HCT116 (cell line): ENCODE measurements around the gene DDX39A. TPM values are rescaled to one million over a fixed set of nuclear protein-coding genes. Genes with fewer than 3 reads are reported as not detected.

ENCODE experiments used
- ATAC-seq: fragments of 200-7000 bp; cut with Tn5 transposase; 2 replicates; pipeline ENCODE4 v1.9.1; 2020; ENCODE audit warnings: mild to moderate bottlenecking, moderate library complexity
- BruUV-seq: library from RNA; stranded (reverse); fragments of 400-500 nt; replicated peaks from 2 replicates; lab custom pipeline; 2021; lab: Mats Ljungman, UMichigan
- CTCF ChIA-PET: fragments of 300-600 bp; sonication (Branson Sonifier 250); formaldehyde crosslinking; loops from one replicate; lab custom pipeline; 2021; ENCODE audit warnings: antibody characterized with exemption; lab: Charles Lee
- POLR2A ChIA-PET: fragments of 300-600, 350-600 bp; sonication (Branson Sonifier 250); formaldehyde crosslinking; loops from one replicate; lab custom pipeline; 2021; ENCODE audit warnings: antibody characterized with exemption; lab: Charles Lee
- RAD21 ChIA-PET, 2 experiments: fragments of 300-600 bp; sonication (Branson Sonifier 250); formaldehyde crosslinking; loops; one replicate each; lab custom pipeline; 2023; ENCODE audit warnings: low total read pairs in 2 of 2; ENCODE audit not compliant: uncharacterized antibody in 2 of 2, unreplicated experiment in 2 of 2, low non-redundant PET in 1 of 2; lab: Charles Lee
- DNase-seq: peaks from one replicate; pipeline ENCODE4 v3.0.0-alpha.2; 2010; ENCODE audit warnings: low read depth, low spot score
- H2AFZ ChIP-seq: fragments of 200-600 bp; shearing (Covaris generic), sonication (generic); 2 replicates; pipeline ENCODE4 v1.6.1; 2017; ENCODE audit warnings: low read depth, mixed run types, mixed read lengths, antibody characterized with exemption, low read length; ENCODE audit not compliant: poor library complexity, severe bottlenecking
- H3K27ac ChIP-seq: 2 replicates; pipeline ENCODE4 v1.5.1; 2012; ENCODE audit warnings: low read depth, low read length
- H3K27me3 ChIP-seq: fragments of 200-600 bp; sonication (generic); 2 replicates; pipeline ENCODE4 v1.6.1; 2016; ENCODE audit warnings: mixed run types, low read length, mixed read lengths; ENCODE audit not compliant: insufficient read depth
- H3K36me3 ChIP-seq, 2 experiments: fragments of 200-500 bp in 1 of 2; fragments of 200-600 bp in 1 of 2; sonication (Bioruptor generic) in 1 of 2; sonication (generic) in 1 of 2; 2 replicates each; pipeline versions ENCODE4 v1.5.1 to v1.6.1; 2014 to 2016; ENCODE audit warnings: low read length in 2 of 2, inconsistent platforms in 1 of 2, mixed read lengths in 1 of 2, mixed run types in 1 of 2; ENCODE audit not compliant: insufficient read depth in 2 of 2, control insufficient read depth in 1 of 2
- H3K4me1 ChIP-seq, 2 experiments: fragments of 200-600 bp in 1 of 2; sonication (generic) in 1 of 2; 2 replicates each; pipeline versions ENCODE4 v1.5.1 to v1.6.1; 2012 to 2017; ENCODE audit warnings: low read length in 2 of 2, inconsistent platforms in 1 of 2, mild to moderate bottlenecking in 1 of 2, mixed read lengths in 1 of 2, mixed run types in 1 of 2, moderate library complexity in 1 of 2; ENCODE audit not compliant: insufficient read depth in 2 of 2, control insufficient read depth in 1 of 2
- H3K4me2 ChIP-seq: fragments of 200-600 bp; sonication (generic); 2 replicates; pipeline ENCODE4 v1.6.1; 2017; ENCODE audit warnings: mixed run types, low read length, mixed read lengths
- H3K4me3 ChIP-seq, 2 experiments: fragments of 200-600 bp in 1 of 2; sonication (generic) in 1 of 2; replicated peaks in 1 of 2; 2 replicates each; pipeline ENCODE4 v1.5.1; 2011 to 2016; ENCODE audit warnings: low read length in 2 of 2, control low read depth in 1 of 2, low read depth in 1 of 2, mild to moderate bottlenecking in 1 of 2, mixed read lengths in 1 of 2, mixed run types in 1 of 2
- H3K79me2 ChIP-seq: fragments of 200-600 bp; sonication (generic); 2 replicates; pipeline ENCODE4 v1.6.1; 2017; ENCODE audit warnings: mild to moderate bottlenecking, mixed run types, low read length, moderate library complexity, mixed read lengths; ENCODE audit not compliant: insufficient read depth
- H3K9ac ChIP-seq: fragments of 200-600 bp; sonication (generic); 2 replicates; pipeline ENCODE4 v1.6.1; 2016; ENCODE audit warnings: low read length, mixed read lengths
- H3K9me2 ChIP-seq: fragments of 200-600 bp; sonication (generic), shearing (Covaris generic); 2 replicates; pipeline ENCODE4 v1.6.1; 2017; ENCODE audit warnings: mixed run types, mild to moderate bottlenecking, moderate library complexity; ENCODE audit not compliant: insufficient read depth
- H3K9me3 ChIP-seq, 2 experiments: fragments of 200-500 bp in 1 of 2; fragments of 200-600 bp in 1 of 2; sonication (Bioruptor generic) in 1 of 2; sonication (generic) in 1 of 2; 2 replicates each; pipeline ENCODE4 v1.6.1; 2014 to 2017; ENCODE audit warnings: low read length in 2 of 2, mixed read lengths in 2 of 2, inconsistent platforms in 1 of 2, low read depth in 1 of 2, mild to moderate bottlenecking in 1 of 2, mixed run types in 1 of 2, moderate library complexity in 1 of 2; ENCODE audit not compliant: control insufficient read depth in 1 of 2, insufficient read depth in 1 of 2
- H4K20me1 ChIP-seq: fragments of 200-600 bp; sonication (generic), shearing (Covaris generic); 2 replicates; pipeline ENCODE4 v1.6.1; 2017; ENCODE audit warnings: mixed run types, mild to moderate bottlenecking, moderate library complexity; ENCODE audit not compliant: insufficient read depth
- CEBPB ChIP-seq: IDR thresholded peaks from 2 replicates; pipeline ENCODE4 v1.6.1; 2012; ENCODE audit warnings: low read depth
- EGR1 ChIP-seq: IDR thresholded peaks from 2 replicates; pipeline ENCODE4 v1.6.1; 2012; ENCODE audit warnings: low read depth
- ELF1 ChIP-seq: IDR thresholded peaks from 2 replicates; pipeline ENCODE4 v1.6.1; 2012; ENCODE audit warnings: low read depth, borderline replicate concordance
- EZH2 ChIP-seq: fragments of 200-600 bp; sonication (generic); IDR thresholded peaks from 2 replicates; pipeline ENCODE4 v1.6.1; 2017; ENCODE audit warnings: antibody characterized with exemption, mixed run types
- EZH2phosphoT487 ChIP-seq: fragments of 200-600 bp; IDR thresholded peaks from 2 replicates; pipeline ENCODE4 v1.6.1; 2018; ENCODE audit warnings: antibody characterized with exemption, borderline replicate concordance
- FOSL1 ChIP-seq: IDR thresholded peaks from 2 replicates; pipeline ENCODE4 v1.6.1; 2012; ENCODE audit warnings: low read depth
- JUND ChIP-seq: IDR thresholded peaks from 2 replicates; pipeline ENCODE4 v1.6.1; 2012
- POLR2A ChIP-seq: IDR thresholded peaks from 2 replicates; pipeline ENCODE4 v1.7.0; 2011; ENCODE audit warnings: borderline replicate concordance; ENCODE audit not compliant: insufficient read depth, insufficient read length; ENCODE audit errors: extremely low read depth
- POLR2AphosphoS5 ChIP-seq: IDR thresholded peaks from 2 replicates; pipeline ENCODE4 v1.6.1; 2011; ENCODE audit warnings: mild to moderate bottlenecking, low read depth, low read length, moderate library complexity
- SIN3A ChIP-seq: IDR thresholded peaks from 2 replicates; pipeline ENCODE4 v1.6.1; 2012; ENCODE audit warnings: low read depth
- SP1 ChIP-seq: IDR thresholded peaks from 2 replicates; pipeline ENCODE4 v1.6.1; 2012; ENCODE audit warnings: low read depth
- SRF ChIP-seq: IDR thresholded peaks from 2 replicates; pipeline ENCODE4 v1.6.1; 2012; ENCODE audit warnings: low read depth
- YY1 ChIP-seq: IDR thresholded peaks from 2 replicates; pipeline ENCODE4 v1.6.1; 2011; ENCODE audit warnings: low read length, low read depth, moderate library complexity, mild to moderate bottlenecking; ENCODE audit not compliant: insufficient replicate concordance; ENCODE audit errors: extremely low read depth
- ZFX ChIP-seq: fragments of 450-650 bp; IDR thresholded peaks from 2 replicates; pipeline ENCODE4 v1.6.1; 2017
- ZNF274 ChIP-seq: fragments of 200-500 bp; sonication (Bioruptor generic); IDR thresholded peaks from 2 replicates; pipeline ENCODE4 v1.6.1; 2014; ENCODE audit warnings: mild to moderate bottlenecking, low read depth, low read length, inconsistent platforms
- intact Hi-C: fragments of 100-400 bp; cut with micrococcal nuclease; formaldehyde crosslinking; loops from 2 replicates; pipeline ENCODE4 v1.10.0; 2022
- total RNA-seq: library from RNA; stranded (reverse); gene quantifications from one replicate; pipeline ENCODE4 v1.2.1, GENCODE V29; 2021; ENCODE audit not compliant: unreplicated experiment
- TF ChIP-seq, protein P1 (sequence below), 3 experiments: fragments of 200-600 bp in 1 of 3; sonication (generic) in 1 of 3; IDR thresholded peaks in 2 of 3; conservative IDR thresholded peaks in 1 of 3; 2 replicates each; pipeline ENCODE4 v1.5.1; 2012 to 2017; ENCODE audit warnings: low read depth in 2 of 3, low read length in 2 of 3, antibody characterized with exemption in 1 of 3, borderline replicate concordance in 1 of 3, control low read depth in 1 of 3, mild to moderate bottlenecking in 1 of 3, mixed read lengths in 1 of 3, mixed run types in 1 of 3, moderate library complexity in 1 of 3; ENCODE audit not compliant: insufficient read depth in 1 of 3
- TF ChIP-seq, protein P2 (sequence below): IDR thresholded peaks from 2 replicates; pipeline ENCODE4 v1.6.1; 2012
- TF ChIP-seq, protein P3 (sequence below): IDR thresholded peaks from 2 replicates; pipeline ENCODE4 v1.6.1; 2012; ENCODE audit warnings: low read depth
- TF ChIP-seq, protein P4 (sequence below): IDR thresholded peaks from 2 replicates; pipeline ENCODE4 v1.6.1; 2011; ENCODE audit warnings: mild to moderate bottlenecking, low read length, moderate library complexity; ENCODE audit not compliant: insufficient replicate concordance; ENCODE audit errors: extremely low read depth

The DDX39A gene
- total RNA-seq, 1 experiment from 2014 or later: 152 TPM

DNA sequence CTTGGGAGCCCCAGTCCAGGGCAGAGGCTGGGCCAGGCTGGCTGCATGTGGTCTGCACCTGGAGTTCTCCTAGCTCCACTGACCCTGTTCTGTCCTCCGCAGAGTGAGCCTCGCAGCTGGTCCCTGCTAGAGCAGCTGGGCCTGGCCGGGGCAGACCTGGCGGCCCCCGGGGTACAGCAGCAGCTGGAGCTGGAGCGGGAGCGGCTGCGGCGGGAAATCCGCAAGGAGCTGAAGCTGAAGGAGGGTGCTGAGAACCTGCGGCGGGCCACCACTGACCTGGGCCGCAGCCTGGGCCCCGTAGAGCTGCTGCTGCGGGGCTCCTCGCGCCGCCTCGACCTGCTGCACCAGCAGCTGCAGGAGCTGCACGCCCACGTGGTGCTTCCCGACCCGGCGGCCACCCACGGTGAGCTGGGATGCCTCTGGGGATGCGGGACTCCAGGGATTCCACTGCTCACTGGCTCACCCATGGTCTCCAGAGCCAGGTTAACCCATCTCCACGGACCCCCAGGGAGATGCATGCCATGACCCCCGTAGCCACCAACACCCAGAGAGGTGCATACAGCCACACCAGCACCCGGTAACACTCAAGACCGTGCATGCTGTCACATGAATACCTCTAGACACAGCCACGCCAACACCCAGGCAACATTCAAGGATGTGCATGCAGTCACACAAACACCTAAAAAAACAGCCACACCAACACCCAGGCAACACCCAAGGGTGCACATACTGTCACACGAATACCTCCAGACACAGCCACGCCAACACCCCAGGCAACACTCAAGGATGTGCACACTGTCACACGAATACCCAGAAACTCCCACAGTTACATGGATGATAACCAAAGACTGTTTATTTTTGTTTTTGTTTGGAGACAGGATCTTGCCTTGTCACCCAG lies 22.1 kb upstream of the DDX39A start:
- peaks cover 0 to 5% of the 10 kb centered on the region in 2 experiments; a peak in 1 of 4 replicates for H3K4me1 ChIP-seq
- no peak overlapping the region for H2AFZ ChIP-seq
- H3K27me3 ChIP-seq: no peaks in the 10 kb centered on the region
- no TSS peak for BruUV-seq
- H3K79me2 ChIP-seq: peaks cover 43% of the 10 kb centered on the region
- DNase-seq (no peak), ATAC-seq (no peak)
- no peaks in the 10 kb centered on the region for H3K9me3 ChIP-seq
- no peak overlapping the region for H3K9ac ChIP-seq
- no peaks in the 10 kb centered on the region for H4K20me1 ChIP-seq
- no peak overlapping the region; the same call in 1 of the 2 replicates for H3K27ac ChIP-seq
- CTCF ChIA-PET: no interaction called here
- no peak overlapping the region for H3K4me2 ChIP-seq
- RAD21 ChIA-PET: no interaction called here
- H3K4me3 ChIP-seq: no peak overlapping the region
- POLR2A ChIA-PET: no interaction called here
- H3K36me3 ChIP-seq: peaks cover 24 to 29% of the 10 kb centered on the region in 2 experiments
- intact Hi-C loops: no loop called here
- TF ChIP-seq POLR2AphosphoS5 (no peak), POLR2A (no peak), CEBPB (no peak), SP1 (no peak), EZH2 (no peak), ZFX (no peak), EZH2phosphoT487 (no peak), JUND (no peak), SRF (no peak), ELF1 (no peak), FOSL1 (no peak), SIN3A (no peak), ZNF274 (no peak), YY1 (no peak), EGR1 (no peak)
- TF ChIP-seq, protein P1, sequence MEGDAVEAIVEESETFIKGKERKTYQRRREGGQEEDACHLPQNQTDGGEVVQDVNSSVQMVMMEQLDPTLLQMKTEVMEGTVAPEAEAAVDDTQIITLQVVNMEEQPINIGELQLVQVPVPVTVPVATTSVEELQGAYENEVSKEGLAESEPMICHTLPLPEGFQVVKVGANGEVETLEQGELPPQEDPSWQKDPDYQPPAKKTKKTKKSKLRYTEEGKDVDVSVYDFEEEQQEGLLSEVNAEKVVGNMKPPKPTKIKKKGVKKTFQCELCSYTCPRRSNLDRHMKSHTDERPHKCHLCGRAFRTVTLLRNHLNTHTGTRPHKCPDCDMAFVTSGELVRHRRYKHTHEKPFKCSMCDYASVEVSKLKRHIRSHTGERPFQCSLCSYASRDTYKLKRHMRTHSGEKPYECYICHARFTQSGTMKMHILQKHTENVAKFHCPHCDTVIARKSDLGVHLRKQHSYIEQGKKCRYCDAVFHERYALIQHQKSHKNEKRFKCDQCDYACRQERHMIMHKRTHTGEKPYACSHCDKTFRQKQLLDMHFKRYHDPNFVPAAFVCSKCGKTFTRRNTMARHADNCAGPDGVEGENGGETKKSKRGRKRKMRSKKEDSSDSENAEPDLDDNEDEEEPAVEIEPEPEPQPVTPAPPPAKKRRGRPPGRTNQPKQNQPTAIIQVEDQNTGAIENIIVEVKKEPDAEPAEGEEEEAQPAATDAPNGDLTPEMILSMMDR (IDR thresholded peaks at IDR 0.05 in 2 of 3, conservative IDR thresholded peaks at IDR 0.05 in 1 of 3; ENCODE audit: borderline replicate concordance in 1 of 3, insufficient read depth in 1 of 3, low read depth in 2 of 3, low read length in 2 of 3): no peak
- TF ChIP-seq, protein P2, sequence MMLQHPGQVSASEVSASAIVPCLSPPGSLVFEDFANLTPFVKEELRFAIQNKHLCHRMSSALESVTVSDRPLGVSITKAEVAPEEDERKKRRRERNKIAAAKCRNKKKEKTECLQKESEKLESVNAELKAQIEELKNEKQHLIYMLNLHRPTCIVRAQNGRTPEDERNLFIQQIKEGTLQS: no peak
- TF ChIP-seq, protein P3, sequence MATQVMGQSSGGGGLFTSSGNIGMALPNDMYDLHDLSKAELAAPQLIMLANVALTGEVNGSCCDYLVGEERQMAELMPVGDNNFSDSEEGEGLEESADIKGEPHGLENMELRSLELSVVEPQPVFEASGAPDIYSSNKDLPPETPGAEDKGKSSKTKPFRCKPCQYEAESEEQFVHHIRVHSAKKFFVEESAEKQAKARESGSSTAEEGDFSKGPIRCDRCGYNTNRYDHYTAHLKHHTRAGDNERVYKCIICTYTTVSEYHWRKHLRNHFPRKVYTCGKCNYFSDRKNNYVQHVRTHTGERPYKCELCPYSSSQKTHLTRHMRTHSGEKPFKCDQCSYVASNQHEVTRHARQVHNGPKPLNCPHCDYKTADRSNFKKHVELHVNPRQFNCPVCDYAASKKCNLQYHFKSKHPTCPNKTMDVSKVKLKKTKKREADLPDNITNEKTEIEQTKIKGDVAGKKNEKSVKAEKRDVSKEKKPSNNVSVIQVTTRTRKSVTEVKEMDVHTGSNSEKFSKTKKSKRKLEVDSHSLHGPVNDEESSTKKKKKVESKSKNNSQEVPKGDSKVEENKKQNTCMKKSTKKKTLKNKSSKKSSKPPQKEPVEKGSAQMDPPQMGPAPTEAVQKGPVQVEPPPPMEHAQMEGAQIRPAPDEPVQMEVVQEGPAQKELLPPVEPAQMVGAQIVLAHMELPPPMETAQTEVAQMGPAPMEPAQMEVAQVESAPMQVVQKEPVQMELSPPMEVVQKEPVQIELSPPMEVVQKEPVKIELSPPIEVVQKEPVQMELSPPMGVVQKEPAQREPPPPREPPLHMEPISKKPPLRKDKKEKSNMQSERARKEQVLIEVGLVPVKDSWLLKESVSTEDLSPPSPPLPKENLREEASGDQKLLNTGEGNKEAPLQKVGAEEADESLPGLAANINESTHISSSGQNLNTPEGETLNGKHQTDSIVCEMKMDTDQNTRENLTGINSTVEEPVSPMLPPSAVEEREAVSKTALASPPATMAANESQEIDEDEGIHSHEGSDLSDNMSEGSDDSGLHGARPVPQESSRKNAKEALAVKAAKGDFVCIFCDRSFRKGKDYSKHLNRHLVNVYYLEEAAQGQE: no peak
- TF ChIP-seq, protein P4, sequence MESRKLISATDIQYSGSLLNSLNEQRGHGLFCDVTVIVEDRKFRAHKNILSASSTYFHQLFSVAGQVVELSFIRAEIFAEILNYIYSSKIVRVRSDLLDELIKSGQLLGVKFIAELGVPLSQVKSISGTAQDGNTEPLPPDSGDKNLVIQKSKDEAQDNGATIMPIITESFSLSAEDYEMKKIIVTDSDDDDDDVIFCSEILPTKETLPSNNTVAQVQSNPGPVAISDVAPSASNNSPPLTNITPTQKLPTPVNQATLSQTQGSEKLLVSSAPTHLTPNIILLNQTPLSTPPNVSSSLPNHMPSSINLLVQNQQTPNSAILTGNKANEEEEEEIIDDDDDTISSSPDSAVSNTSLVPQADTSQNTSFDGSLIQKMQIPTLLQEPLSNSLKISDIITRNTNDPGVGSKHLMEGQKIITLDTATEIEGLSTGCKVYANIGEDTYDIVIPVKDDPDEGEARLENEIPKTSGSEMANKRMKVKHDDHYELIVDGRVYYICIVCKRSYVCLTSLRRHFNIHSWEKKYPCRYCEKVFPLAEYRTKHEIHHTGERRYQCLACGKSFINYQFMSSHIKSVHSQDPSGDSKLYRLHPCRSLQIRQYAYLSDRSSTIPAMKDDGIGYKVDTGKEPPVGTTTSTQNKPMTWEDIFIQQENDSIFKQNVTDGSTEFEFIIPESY: no peak
- no peaks in the 10 kb centered on the region for H3K9me2 ChIP-seq
